Liver (tissue), 3 donors: ENCODE results near the gene PUSL1.

ENCODE experiments used
- EGR1 ChIP-seq, 2 donors: IDR thresholded peaks; 2 replicates each; pipeline ENCODE4 v1.6.1; 2016 to 2018; ENCODE audit warnings: antibody characterized with exemption in 2 of 2, low read depth in 2 of 2
- TF ChIP-seq, protein P1 (sequence below): fragments of 150-350 bp; IDR thresholded peaks from 2 replicates; pipeline ENCODE4 v1.5.1; 2017; ENCODE audit warnings: improper control_type of control experiment, low read depth, low read length; ENCODE audit not compliant: missing input control
- TF ChIP-seq, protein P2 (sequence below): IDR thresholded peaks from 2 replicates; pipeline ENCODE4 v1.6.1; 2016; ENCODE audit warnings: antibody characterized with exemption
- donor health status: healthy.
- donor health status: healthy.

GRCh38 chr1:1304331-1305299, 3.8 kb upstream of the PUSL1 start:
- TF ChIP-seq, protein P1, sequence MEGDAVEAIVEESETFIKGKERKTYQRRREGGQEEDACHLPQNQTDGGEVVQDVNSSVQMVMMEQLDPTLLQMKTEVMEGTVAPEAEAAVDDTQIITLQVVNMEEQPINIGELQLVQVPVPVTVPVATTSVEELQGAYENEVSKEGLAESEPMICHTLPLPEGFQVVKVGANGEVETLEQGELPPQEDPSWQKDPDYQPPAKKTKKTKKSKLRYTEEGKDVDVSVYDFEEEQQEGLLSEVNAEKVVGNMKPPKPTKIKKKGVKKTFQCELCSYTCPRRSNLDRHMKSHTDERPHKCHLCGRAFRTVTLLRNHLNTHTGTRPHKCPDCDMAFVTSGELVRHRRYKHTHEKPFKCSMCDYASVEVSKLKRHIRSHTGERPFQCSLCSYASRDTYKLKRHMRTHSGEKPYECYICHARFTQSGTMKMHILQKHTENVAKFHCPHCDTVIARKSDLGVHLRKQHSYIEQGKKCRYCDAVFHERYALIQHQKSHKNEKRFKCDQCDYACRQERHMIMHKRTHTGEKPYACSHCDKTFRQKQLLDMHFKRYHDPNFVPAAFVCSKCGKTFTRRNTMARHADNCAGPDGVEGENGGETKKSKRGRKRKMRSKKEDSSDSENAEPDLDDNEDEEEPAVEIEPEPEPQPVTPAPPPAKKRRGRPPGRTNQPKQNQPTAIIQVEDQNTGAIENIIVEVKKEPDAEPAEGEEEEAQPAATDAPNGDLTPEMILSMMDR: no peak
- no peak for TF ChIP-seq EGR1 (IDR thresholded peaks at IDR 0.05; ENCODE audit: low read depth in 2 of 2)
- TF ChIP-seq, protein P2, sequence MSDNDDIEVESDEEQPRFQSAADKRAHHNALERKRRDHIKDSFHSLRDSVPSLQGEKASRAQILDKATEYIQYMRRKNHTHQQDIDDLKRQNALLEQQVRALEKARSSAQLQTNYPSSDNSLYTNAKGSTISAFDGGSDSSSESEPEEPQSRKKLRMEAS: no peak
